Prostate gland (tissue), 2 donors: ENCODE data around the gene PTPN1.

ENCODE experiments used
- CTCF ChIP-seq, 4 experiments: fragments of 200-600 bp in 2 of 4; fragments of 450-650 bp in 2 of 4; sonication (generic) in 2 of 4; IDR thresholded peaks; 1 replicate in 3 of 4; 2 replicates in 1 of 4; pipeline ENCODE4 v1.5.1; 2016 to 2019; ENCODE audit warnings: antibody characterized with exemption in 4 of 4, mild to moderate bottlenecking in 2 of 4, moderate library complexity in 2 of 4
- POLR2AphosphoS5 ChIP-seq: sonication (generic); formaldehyde crosslinking; IDR thresholded peaks from one replicate; pipeline ENCODE4 v1.6.1; 2017; ENCODE audit warnings: antibody characterized with exemption

- TF ChIP-seq POLR2AphosphoS5 (no peak), CTCF (IDR thresholded peaks at IDR 0.05) (no peak)
Measured at GRCh38 chr20:50615407-50615806, 105.2 kb downstream of the PTPN1 start.
